ENCODE data around the gene CHST13.

DNA sequence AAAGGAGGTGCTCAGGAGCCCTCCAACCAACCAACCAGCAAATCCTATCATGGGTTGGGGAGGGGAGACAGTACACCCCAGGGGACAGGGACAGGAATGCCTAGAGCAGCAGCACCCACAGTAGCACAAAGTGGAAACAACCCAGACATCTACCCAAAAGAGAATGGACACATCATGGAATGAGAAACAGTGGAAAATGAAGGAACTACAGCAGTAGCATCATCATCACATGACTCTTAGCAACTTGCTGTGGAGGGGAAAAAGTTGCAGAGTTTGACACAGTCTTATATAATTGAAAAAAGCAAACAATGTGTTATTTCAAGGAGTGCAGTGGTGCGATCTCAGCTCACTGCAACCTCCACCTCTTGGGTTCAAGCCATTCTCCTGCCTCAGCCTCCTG, 23.8 kb downstream of the CHST13 start:
- TF ChIP-seq ZNF274 (IDR thresholded peaks at IDR 0.05; ENCODE audit: low read depth, low read length) (no peak), SUZ12 (IDR thresholded peaks at IDR 0.05; ENCODE audit: extremely low read depth, insufficient read depth, insufficient read length) (no peak), YY1 (IDR thresholded peaks at IDR 0.05; ENCODE audit: insufficient read depth, insufficient read length) (no peak)
